HEK293 (cell line): Measurements from ENCODE around the gene TMEM184A.

Source experiments
- EGR2 ChIP-seq: fragments of 450-650 bp; formaldehyde crosslinking; IDR thresholded peaks from 2 replicates; pipeline ENCODE4 v1.5.1; 2016; ENCODE audit warnings: low read depth, missing biosample characterization, missing genetic modification characterization
- GLI4 ChIP-seq: fragments of 450-650 bp; formaldehyde crosslinking; IDR thresholded peaks from 2 replicates; pipeline ENCODE4 v1.5.1; 2016; ENCODE audit warnings: missing biosample characterization, missing genetic modification characterization
- KLF1 ChIP-seq: fragments of 450-650 bp; formaldehyde crosslinking; IDR thresholded peaks from 2 replicates; pipeline ENCODE4 v1.5.1; 2016; ENCODE audit warnings: missing biosample characterization, missing genetic modification characterization
- KLF10 ChIP-seq: fragments of 450-650 bp; IDR thresholded peaks from 2 replicates; pipeline ENCODE4 v1.5.1; 2018; ENCODE audit warnings: missing biosample characterization, mild to moderate bottlenecking, missing genetic modification characterization
- TCF7L2 ChIP-seq: IDR thresholded peaks from 2 replicates; pipeline ENCODE4 v1.6.1; 2011; ENCODE audit warnings: low read depth, mild to moderate bottlenecking, inconsistent platforms, low read length, moderate library complexity, borderline replicate concordance
- ZBTB7A ChIP-seq: fragments of 450-650 bp; formaldehyde crosslinking; IDR thresholded peaks from 2 replicates; pipeline ENCODE4 v1.5.1; 2016; ENCODE audit warnings: low read depth, missing biosample characterization, missing genetic modification characterization
- ZNF157 ChIP-seq: fragments of 450-650 bp; formaldehyde crosslinking; IDR thresholded peaks from 2 replicates; pipeline ENCODE4 v1.5.1; 2016; ENCODE audit warnings: missing biosample characterization, missing genetic modification characterization
- ZNF16 ChIP-seq: fragments of 450-650 bp; formaldehyde crosslinking; IDR thresholded peaks from 2 replicates; pipeline ENCODE4 v1.5.1; 2016; ENCODE audit warnings: low read depth, missing biosample characterization, missing genetic modification characterization
- ZNF214 ChIP-seq: fragments of 450-650 bp; formaldehyde crosslinking; IDR thresholded peaks from 2 replicates; pipeline ENCODE4 v1.5.1; 2017; ENCODE audit warnings: missing biosample characterization, mild to moderate bottlenecking, missing genetic modification characterization, borderline replicate concordance
- ZNF248 ChIP-seq: fragments of 450-650 bp; formaldehyde crosslinking; IDR thresholded peaks from 2 replicates; pipeline ENCODE4 v1.5.1; 2017; ENCODE audit warnings: missing biosample characterization, missing genetic modification characterization
- ZNF302 ChIP-seq: fragments of 450-650 bp; formaldehyde crosslinking; IDR thresholded peaks from 2 replicates; pipeline ENCODE4 v1.5.1; 2016; ENCODE audit warnings: missing biosample characterization, missing genetic modification characterization, low read depth
- ZNF341 ChIP-seq: fragments of 450-650 bp; formaldehyde crosslinking; IDR thresholded peaks from 2 replicates; pipeline ENCODE4; 2016; ENCODE audit warnings: low read depth, missing biosample characterization, missing genetic modification characterization
- ZNF350 ChIP-seq: fragments of 450-650 bp; formaldehyde crosslinking; IDR thresholded peaks from 2 replicates; pipeline ENCODE4 v1.5.0; 2017; ENCODE audit warnings: missing biosample characterization, mild to moderate bottlenecking, missing genetic modification characterization
- ZNF391 ChIP-seq: fragments of 450-650 bp; formaldehyde crosslinking; IDR thresholded peaks from 2 replicates; pipeline ENCODE4 v1.5.1; 2016; ENCODE audit warnings: low read depth, missing biosample characterization, missing genetic modification characterization, borderline replicate concordance
- ZNF404 ChIP-seq: fragments of 450-650 bp; formaldehyde crosslinking; IDR thresholded peaks from 2 replicates; pipeline ENCODE4 v1.5.1; 2017; ENCODE audit warnings: missing biosample characterization, missing genetic modification characterization
- ZNF416 ChIP-seq: fragments of 450-650 bp; formaldehyde crosslinking; IDR thresholded peaks from 2 replicates; pipeline ENCODE4 v1.5.1; 2016; ENCODE audit warnings: missing biosample characterization, missing genetic modification characterization
- ZNF473 ChIP-seq: fragments of 450-650 bp; formaldehyde crosslinking; IDR thresholded peaks from 2 replicates; pipeline ENCODE4 v1.5.1; 2017; ENCODE audit warnings: missing biosample characterization, missing genetic modification characterization
- ZNF501 ChIP-seq: fragments of 450-650 bp; formaldehyde crosslinking; IDR thresholded peaks from 2 replicates; pipeline ENCODE4 v1.5.1; 2016; ENCODE audit warnings: missing biosample characterization, missing genetic modification characterization
- ZNF621 ChIP-seq: fragments of 450-650 bp; formaldehyde crosslinking; IDR thresholded peaks from 2 replicates; pipeline ENCODE4 v1.5.1; 2017; ENCODE audit warnings: missing biosample characterization, missing genetic modification characterization
- ZNF624 ChIP-seq: fragments of 450-650 bp; formaldehyde crosslinking; IDR thresholded peaks from 2 replicates; pipeline ENCODE4 v1.5.1; 2017; ENCODE audit warnings: missing biosample characterization, missing genetic modification characterization
- ZNF626 ChIP-seq: fragments of 450-650 bp; sonication (Bioruptor Pico); formaldehyde crosslinking; IDR thresholded peaks from 2 replicates; pipeline ENCODE4 v1.5.1; 2018; ENCODE audit warnings: missing biosample characterization, missing genetic modification characterization, inconsistent platforms
- ZNF664 ChIP-seq: fragments of 450-650 bp; formaldehyde crosslinking; IDR thresholded peaks from 2 replicates; pipeline ENCODE4 v1.5.1; 2016; ENCODE audit warnings: missing biosample characterization, missing genetic modification characterization
- ZNF677 ChIP-seq: fragments of 450-650 bp; IDR thresholded peaks from 2 replicates; pipeline ENCODE4 v1.5.0; 2018; ENCODE audit warnings: missing biosample characterization, mild to moderate bottlenecking, missing genetic modification characterization, moderate library complexity
- ZNF791 ChIP-seq: fragments of 450-650 bp; formaldehyde crosslinking; IDR thresholded peaks from 2 replicates; pipeline ENCODE4 v1.5.1; 2016; ENCODE audit warnings: missing biosample characterization, missing genetic modification characterization
- TF ChIP-seq, protein P1 (sequence below): fragments of 450-650 bp; formaldehyde crosslinking; IDR thresholded peaks from 2 replicates; pipeline ENCODE4 v1.5.1; 2016; ENCODE audit warnings: missing biosample characterization, missing genetic modification characterization
- TF ChIP-seq, protein P2 (sequence below): fragments of 450-650 bp; IDR thresholded peaks from 2 replicates; pipeline ENCODE4 v1.5.1; 2018; ENCODE audit warnings: missing biosample characterization, missing genetic modification characterization
- TF ChIP-seq, protein P3 (sequence below): fragments of 450-650 bp; formaldehyde crosslinking; IDR thresholded peaks from 2 replicates; pipeline ENCODE4; 2016; ENCODE audit warnings: missing biosample characterization, missing genetic modification characterization
- TF ChIP-seq, protein P4 (sequence below): IDR thresholded peaks from 2 replicates; pipeline ENCODE4 v1.6.1; 2011; ENCODE audit warnings: mild to moderate bottlenecking, low read depth, low read length, borderline replicate concordance
- TF ChIP-seq, protein P5 (sequence below): fragments of 450-650 bp; formaldehyde crosslinking; IDR thresholded peaks from 2 replicates; pipeline ENCODE4 v1.5.1; 2016; ENCODE audit warnings: missing biosample characterization, missing genetic modification characterization
- TF ChIP-seq, protein P6 (sequence below): fragments of 450-650 bp; formaldehyde crosslinking; IDR thresholded peaks from 2 replicates; pipeline ENCODE4 v1.5.1; 2016; ENCODE audit warnings: missing biosample characterization, missing genetic modification characterization

Gene TMEM184A

DNA sequence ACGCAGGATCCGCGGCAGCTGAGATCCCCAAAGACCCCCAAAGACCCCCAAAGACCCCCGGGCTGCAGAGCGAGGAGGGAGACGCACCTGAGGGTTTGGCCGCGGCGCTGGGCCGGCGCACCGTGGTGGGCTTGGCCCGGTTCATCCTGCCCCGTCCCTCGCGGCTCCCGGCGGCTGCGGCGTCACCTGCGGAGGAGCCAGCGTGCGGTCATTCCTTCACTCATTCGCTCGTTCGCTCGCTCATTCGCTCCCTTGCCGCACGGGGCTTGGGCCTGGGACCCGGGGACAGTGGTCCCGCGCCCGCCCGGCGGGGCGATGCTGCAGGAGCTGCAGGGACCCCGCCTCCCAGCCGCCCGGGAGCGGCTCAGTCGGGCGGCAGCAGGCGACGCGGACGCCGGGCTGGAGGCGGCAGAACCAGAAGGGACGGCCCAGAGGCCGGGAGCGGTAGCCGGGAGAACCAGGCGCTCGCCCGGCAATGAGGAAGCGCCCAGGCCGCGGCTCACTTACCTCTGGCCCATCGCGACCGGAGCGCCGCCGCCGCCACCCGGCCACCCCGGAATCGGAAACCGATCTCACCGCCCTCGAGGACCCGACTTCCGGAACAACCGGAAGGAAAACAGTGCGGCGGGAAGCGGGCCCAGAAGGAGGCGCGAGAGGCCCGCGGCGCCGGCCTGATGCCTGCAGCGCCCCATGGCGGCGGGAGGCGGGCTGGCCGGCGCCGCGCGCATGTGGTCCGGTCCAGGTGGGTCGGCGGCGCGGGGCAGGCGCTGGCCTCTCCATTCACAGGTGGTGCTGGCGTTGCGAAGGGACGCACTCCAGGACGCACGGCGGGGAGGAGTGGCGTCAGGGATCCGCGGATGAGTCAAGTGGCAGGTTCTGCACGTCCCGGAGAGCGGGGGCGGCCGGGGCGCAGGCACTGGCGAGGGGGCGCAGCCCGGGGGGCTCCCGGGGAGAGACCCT, 51.9 kb downstream of the TMEM184A start, which contains the start of gene INTS1 (continued):
- TF ChIP-seq, protein P1, sequence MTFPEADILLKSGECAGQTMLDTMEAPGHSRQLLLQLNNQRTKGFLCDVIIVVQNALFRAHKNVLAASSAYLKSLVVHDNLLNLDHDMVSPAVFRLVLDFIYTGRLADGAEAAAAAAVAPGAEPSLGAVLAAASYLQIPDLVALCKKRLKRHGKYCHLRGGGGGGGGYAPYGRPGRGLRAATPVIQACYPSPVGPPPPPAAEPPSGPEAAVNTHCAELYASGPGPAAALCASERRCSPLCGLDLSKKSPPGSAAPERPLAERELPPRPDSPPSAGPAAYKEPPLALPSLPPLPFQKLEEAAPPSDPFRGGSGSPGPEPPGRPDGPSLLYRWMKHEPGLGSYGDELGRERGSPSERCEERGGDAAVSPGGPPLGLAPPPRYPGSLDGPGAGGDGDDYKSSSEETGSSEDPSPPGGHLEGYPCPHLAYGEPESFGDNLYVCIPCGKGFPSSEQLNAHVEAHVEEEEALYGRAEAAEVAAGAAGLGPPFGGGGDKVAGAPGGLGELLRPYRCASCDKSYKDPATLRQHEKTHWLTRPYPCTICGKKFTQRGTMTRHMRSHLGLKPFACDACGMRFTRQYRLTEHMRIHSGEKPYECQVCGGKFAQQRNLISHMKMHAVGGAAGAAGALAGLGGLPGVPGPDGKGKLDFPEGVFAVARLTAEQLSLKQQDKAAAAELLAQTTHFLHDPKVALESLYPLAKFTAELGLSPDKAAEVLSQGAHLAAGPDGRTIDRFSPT (tag by site-specific recombination) = no peak
- no peak for TF ChIP-seq ZNF501
- TF ChIP-seq, protein P2, sequence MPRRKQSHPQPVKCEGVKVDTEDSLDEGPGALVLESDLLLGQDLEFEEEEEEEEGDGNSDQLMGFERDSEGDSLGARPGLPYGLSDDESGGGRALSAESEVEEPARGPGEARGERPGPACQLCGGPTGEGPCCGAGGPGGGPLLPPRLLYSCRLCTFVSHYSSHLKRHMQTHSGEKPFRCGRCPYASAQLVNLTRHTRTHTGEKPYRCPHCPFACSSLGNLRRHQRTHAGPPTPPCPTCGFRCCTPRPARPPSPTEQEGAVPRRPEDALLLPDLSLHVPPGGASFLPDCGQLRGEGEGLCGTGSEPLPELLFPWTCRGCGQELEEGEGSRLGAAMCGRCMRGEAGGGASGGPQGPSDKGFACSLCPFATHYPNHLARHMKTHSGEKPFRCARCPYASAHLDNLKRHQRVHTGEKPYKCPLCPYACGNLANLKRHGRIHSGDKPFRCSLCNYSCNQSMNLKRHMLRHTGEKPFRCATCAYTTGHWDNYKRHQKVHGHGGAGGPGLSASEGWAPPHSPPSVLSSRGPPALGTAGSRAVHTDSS (tag by site-specific recombination) = no peak
- peak; percentile 61; the same call in 1 of the 2 replicates for TF ChIP-seq KLF10
- TF ChIP-seq ZNF157 = no peak
- TF ChIP-seq, protein P3, sequence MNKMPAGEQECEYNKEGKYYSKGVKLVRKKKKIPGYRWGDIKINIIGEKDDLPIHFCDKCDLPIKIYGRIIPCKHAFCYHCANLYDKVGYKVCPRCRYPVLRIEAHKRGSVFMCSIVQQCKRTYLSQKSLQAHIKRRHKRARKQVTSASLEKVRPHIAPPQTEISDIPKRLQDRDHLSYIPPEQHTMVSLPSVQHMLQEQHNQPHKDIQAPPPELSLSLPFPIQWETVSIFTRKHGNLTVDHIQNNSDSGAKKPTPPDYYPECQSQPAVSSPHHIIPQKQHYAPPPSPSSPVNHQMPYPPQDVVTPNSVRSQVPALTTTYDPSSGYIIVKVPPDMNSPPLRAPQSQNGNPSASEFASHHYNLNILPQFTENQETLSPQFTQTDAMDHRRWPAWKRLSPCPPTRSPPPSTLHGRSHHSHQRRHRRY (tag by site-specific recombination) = no peak
- no peak for TF ChIP-seq ZNF677 (tag by site-specific recombination)
- TF ChIP-seq KLF1 (tag by site-specific recombination) = no peak
- TF ChIP-seq ZBTB7A (tag by site-specific recombination) = 0 out of 2 replicates have a peak, but pooled peaks have one; percentile 35
- TF ChIP-seq ZNF248 (tag by site-specific recombination) = no peak
- TF ChIP-seq ZNF624 (tag by site-specific recombination) = no peak
- no peak for TF ChIP-seq ZNF302
- TF ChIP-seq TCF7L2 = no peak
- TF ChIP-seq ZNF664 = no peak
- TF ChIP-seq ZNF341 (tag by site-specific recombination) = peak; percentile 36; the same call in 1 of the 2 replicates
- no peak for TF ChIP-seq ZNF791 (tag by site-specific recombination)
- TF ChIP-seq, protein P4, sequence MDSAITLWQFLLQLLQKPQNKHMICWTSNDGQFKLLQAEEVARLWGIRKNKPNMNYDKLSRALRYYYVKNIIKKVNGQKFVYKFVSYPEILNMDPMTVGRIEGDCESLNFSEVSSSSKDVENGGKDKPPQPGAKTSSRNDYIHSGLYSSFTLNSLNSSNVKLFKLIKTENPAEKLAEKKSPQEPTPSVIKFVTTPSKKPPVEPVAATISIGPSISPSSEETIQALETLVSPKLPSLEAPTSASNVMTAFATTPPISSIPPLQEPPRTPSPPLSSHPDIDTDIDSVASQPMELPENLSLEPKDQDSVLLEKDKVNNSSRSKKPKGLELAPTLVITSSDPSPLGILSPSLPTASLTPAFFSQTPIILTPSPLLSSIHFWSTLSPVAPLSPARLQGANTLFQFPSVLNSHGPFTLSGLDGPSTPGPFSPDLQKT = peak; percentile 69; the same call in 1 of the 2 replicates
- TF ChIP-seq ZNF214 (tag by site-specific recombination) = no peak
- TF ChIP-seq ZNF416 (tag by site-specific recombination) = no peak
- TF ChIP-seq GLI4 (tag by site-specific recombination) = no peak
- no peak for TF ChIP-seq EGR2 (tag by site-specific recombination)
- TF ChIP-seq, protein P5, sequence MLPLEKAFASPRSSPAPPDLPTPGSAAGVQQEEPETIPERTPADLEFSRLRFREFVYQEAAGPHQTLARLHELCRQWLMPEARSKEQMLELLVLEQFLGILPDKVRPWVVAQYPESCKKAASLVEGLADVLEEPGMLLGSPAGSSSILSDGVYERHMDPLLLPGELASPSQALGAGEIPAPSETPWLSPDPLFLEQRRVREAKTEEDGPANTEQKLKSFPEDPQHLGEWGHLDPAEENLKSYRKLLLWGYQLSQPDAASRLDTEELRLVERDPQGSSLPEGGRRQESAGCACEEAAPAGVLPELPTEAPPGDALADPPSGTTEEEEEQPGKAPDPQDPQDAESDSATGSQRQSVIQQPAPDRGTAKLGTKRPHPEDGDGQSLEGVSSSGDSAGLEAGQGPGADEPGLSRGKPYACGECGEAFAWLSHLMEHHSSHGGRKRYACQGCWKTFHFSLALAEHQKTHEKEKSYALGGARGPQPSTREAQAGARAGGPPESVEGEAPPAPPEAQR (tag by site-specific recombination) = no peak
- no peak for TF ChIP-seq ZNF404
- TF ChIP-seq, protein P6, sequence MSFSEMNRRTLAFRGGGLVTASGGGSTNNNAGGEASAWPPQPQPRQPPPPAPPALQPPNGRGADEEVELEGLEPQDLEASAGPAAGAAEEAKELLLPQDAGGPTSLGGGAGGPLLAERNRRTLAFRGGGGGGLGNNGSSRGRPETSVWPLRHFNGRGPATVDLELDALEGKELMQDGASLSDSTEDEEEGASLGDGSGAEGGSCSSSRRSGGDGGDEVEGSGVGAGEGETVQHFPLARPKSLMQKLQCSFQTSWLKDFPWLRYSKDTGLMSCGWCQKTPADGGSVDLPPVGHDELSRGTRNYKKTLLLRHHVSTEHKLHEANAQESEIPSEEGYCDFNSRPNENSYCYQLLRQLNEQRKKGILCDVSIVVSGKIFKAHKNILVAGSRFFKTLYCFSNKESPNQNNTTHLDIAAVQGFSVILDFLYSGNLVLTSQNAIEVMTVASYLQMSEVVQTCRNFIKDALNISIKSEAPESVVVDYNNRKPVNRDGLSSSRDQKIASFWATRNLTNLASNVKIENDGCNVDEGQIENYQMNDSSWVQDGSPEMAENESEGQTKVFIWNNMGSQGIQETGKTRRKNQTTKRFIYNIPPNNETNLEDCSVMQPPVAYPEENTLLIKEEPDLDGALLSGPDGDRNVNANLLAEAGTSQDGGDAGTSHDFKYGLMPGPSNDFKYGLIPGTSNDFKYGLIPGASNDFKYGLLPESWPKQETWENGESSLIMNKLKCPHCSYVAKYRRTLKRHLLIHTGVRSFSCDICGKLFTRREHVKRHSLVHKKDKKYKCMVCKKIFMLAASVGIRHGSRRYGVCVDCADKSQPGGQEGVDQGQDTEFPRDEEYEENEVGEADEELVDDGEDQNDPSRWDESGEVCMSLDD = no peak
- no peak for TF ChIP-seq ZNF621 (tag by site-specific recombination)
- TF ChIP-seq ZNF16 = no peak
- TF ChIP-seq ZNF626 (tag by site-specific recombination) = no peak
- no peak for TF ChIP-seq ZNF391 (tag by site-specific recombination)
- no peak for TF ChIP-seq ZNF473 (tag by site-specific recombination)
- no peak for TF ChIP-seq ZNF350
